GM06990 (cell line): ENCODE measurements around the gene TSPAN4.

Experiments used
- DNase-seq: peaks from one replicate; pipeline ENCODE4 v3.0.0-alpha.2; 2011; ENCODE audit not compliant: insufficient read length; ENCODE audit errors: extremely low read depth
- H3K27me3 ChIP-seq: replicated peaks from 2 replicates; pipeline ENCODE4 v1.6.0; 2011; ENCODE audit warnings: low read length; ENCODE audit not compliant: control insufficient read depth, insufficient read depth
- H3K36me3 ChIP-seq: 2 replicates; pipeline ENCODE4 v1.5.1; 2011; ENCODE audit warnings: low read length; ENCODE audit not compliant: control insufficient read depth, insufficient read depth
- H3K4me3 ChIP-seq: replicated peaks from 2 replicates; pipeline ENCODE4 v1.5.1; 2011; ENCODE audit warnings: low read depth, mild to moderate bottlenecking, control low read depth, low read length
- TF ChIP-seq, protein P1 (sequence below): IDR thresholded peaks from 2 replicates; pipeline ENCODE4 v1.5.1; 2011; ENCODE audit warnings: low read length, control low read depth, mild to moderate bottlenecking, inconsistent platforms; ENCODE audit not compliant: insufficient read depth, poor library complexity, severe bottlenecking

TSPAN4 gene

GRCh38 chr11:854601-855329, 12.1 kb downstream of the TSPAN4 start:
- TF ChIP-seq, protein P1, sequence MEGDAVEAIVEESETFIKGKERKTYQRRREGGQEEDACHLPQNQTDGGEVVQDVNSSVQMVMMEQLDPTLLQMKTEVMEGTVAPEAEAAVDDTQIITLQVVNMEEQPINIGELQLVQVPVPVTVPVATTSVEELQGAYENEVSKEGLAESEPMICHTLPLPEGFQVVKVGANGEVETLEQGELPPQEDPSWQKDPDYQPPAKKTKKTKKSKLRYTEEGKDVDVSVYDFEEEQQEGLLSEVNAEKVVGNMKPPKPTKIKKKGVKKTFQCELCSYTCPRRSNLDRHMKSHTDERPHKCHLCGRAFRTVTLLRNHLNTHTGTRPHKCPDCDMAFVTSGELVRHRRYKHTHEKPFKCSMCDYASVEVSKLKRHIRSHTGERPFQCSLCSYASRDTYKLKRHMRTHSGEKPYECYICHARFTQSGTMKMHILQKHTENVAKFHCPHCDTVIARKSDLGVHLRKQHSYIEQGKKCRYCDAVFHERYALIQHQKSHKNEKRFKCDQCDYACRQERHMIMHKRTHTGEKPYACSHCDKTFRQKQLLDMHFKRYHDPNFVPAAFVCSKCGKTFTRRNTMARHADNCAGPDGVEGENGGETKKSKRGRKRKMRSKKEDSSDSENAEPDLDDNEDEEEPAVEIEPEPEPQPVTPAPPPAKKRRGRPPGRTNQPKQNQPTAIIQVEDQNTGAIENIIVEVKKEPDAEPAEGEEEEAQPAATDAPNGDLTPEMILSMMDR, result no peak
- H3K27me3 ChIP-seq, result no peaks in the 10 kb centered on the region; the same call in 1 of the 2 replicates
- DNase-seq, result no peak
- no peak overlapping the region for H3K4me3 ChIP-seq
- H3K36me3 ChIP-seq, result no peaks in the 10 kb centered on the region

- DNase-seq, result no peak
- Histone ChIP-seq H3K27me3 (no peaks in the 10 kb centered on the region; the same call in 1 of the 2 replicates), H3K36me3 (no peaks in the 10 kb centered on the region), H3K4me3 (no peak overlapping the region)
- TF ChIP-seq, protein P1, result no peak
Measured at GRCh38 chr11:855330-855674, 12.7 kb downstream of the TSPAN4 start.

- TF ChIP-seq, protein P1, result no peak
- Histone ChIP-seq H3K4me3 (no peak overlapping the region), H3K27me3 (no peaks in the 10 kb centered on the region; the same call in 1 of the 2 replicates), H3K36me3 (no peaks in the 10 kb centered on the region)
- DNase-seq, result no peak
Measured at GRCh38 chr11:855796-856195, 13.1 kb downstream of the TSPAN4 start.

DNA sequence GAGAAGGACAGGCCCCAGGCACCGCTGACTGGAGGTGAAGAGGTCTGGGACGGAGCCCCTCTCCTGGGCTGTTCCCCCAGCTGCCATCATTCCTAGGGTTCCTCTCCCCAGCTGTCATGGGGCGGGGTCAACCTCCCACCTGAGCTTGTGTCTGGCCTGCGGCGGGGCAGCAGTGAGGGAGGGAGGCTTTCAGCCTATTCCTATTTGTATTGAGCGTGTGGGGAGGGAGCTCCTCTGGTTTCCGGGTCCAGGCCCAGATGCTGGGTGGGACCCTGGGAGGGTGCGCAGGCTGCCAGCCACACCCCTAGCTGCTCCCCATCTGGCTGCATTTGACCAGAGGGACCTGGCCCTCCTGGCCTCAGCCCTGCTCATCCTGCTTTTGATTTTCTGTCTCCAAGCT, 13.7 kb downstream of the TSPAN4 start:
- H3K36me3 ChIP-seq, result no peaks in the 10 kb centered on the region
- TF ChIP-seq, protein P1, result no peak
- DNase-seq, result no peak
- H3K4me3 ChIP-seq, result no peak overlapping the region
- no peaks in the 10 kb centered on the region; the same call in 1 of the 2 replicates for H3K27me3 ChIP-seq

GRCh38 chr11:858053-858761, 15.6 kb downstream of the TSPAN4 start:
- Histone ChIP-seq H3K4me3 (no peak overlapping the region), H3K27me3 (no peaks in the 10 kb centered on the region)
- TF ChIP-seq, protein P1, result no peak

More at GRCh38 chr11:858053-858761, 15.6 kb downstream of the TSPAN4 start:
- H3K36me3 ChIP-seq, result no peaks in the 10 kb centered on the region
- DNase-seq, result no peak
